Pancreas (tissue), 10 donors: ENCODE data around the gene KPNB1. TPM values are rescaled to one million over a fixed set of nuclear protein-coding genes. Genes with fewer than 3 reads are reported as not detected.

Source experiments
- ATAC-seq, 4 donors: fragments of 200-7000 bp; cut with Tn5 transposase; one replicate each; pipeline versions ENCODE4 v1.8.0 to v1.9.1; 2020; ENCODE audit warnings: mild to moderate bottlenecking in 4 of 4, moderate library complexity in 4 of 4
- DNase-seq, 6 donors: peaks; one replicate each; pipeline ENCODE4 v3.0.0-alpha.2; 2020
- FAIRE-seq: peaks from 2 replicates; lab custom pipeline; 2012; peaks lifted over from hg19 to GRCh38; lab: Jason Lieb, UNC
- H3K27ac ChIP-seq, 4 donors: fragments of 200-600 bp; sonication (generic); 1 replicate in 3 of 4; 2 replicates in 1 of 4; pipeline versions ENCODE4 v1.5.0 to v1.8.0; 2020
- H3K27me3 ChIP-seq, 4 donors: fragments of 200-600 bp; one replicate each; pipeline ENCODE4 v1.8.0; 2021
- H3K36me3 ChIP-seq, 3 donors: fragments of 200-600 bp; sonication (generic) in 1 of 3; one replicate each; pipeline versions ENCODE4 v1.5.0 to v1.8.0; 2020 to 2021
- H3K4me1 ChIP-seq, 3 donors: fragments of 200-600 bp; one replicate each; pipeline ENCODE4 v1.8.0; 2021
- H3K4me3 ChIP-seq, 4 donors: fragments of 200-600 bp; sonication (generic) in 2 of 4; one replicate each; pipeline versions ENCODE4 v1.5.0 to v1.8.0; 2020 to 2021
- H3K9me3 ChIP-seq, 4 donors: fragments of 200-600 bp; one replicate each; pipeline ENCODE4 v1.8.0; 2021
- CTCF ChIP-seq, 4 donors: fragments of 200-600 bp; sonication (generic) in 3 of 4; IDR thresholded peaks; one replicate each; pipeline versions ENCODE4 v1.5.0 to v1.8.0; 2021; ENCODE audit warnings: antibody characterized with exemption in 4 of 4
- WGBS, 2 donors: extraction: QIAGEN DNeasy Blood & Tissue Kit; methylation state at CpG; one replicate each; pipeline ENCODE4 v1.1.7; 2013; 5-methylcytosine and 5-hydroxymethylcytosine counted together
- intact Hi-C, 3 donors: fragments of 100-400 bp; cut with DNase I; formaldehyde crosslinking; loops; one replicate each; pipeline versions ENCODE4 v1.11.1 to v1.14.2; 2022
- polyA plus RNA-seq, 2 donors: library from polyadenylated mRNA; stranded (reverse); fragments of 200-250 nt; gene quantifications; one replicate each; pipeline ENCODE4 v1.2.3, GENCODE V29; 2013
- total RNA-seq, 6 donors: library from RNA; stranded (reverse); fragmentation: NEBNext Ultra II Directional in 4 of 6; extraction: Animal tissue kit (Norgen Biotek cat#: 25700) in 4 of 6; gene quantifications; one replicate each; pipeline versions ENCODE4 v1.2.1 to v1.2.4, GENCODE V29; 2021 to 2023
- donor health status: healthy with polysubstance abuse.
- donor health status: DM: no; HTN: no; CAD: no; lungs with moderate emphysema.
- donor health status: DM: no; HTN: no; CAD: no.
- donor health status: control.
- donor health status: control.
- donor health status: Bipolar disorder and iron deficiency.
- donor health status: DM: yes; HTN: yes; CAD: no.
- donor health status: DM: no; HTN: no; CAD: no.
- donor health status: DM: no; HTN: no; CAD: no.
- donor health status: DM: yes; HTN: yes; CAD: no.

KPNB1 gene
- total and polyA plus RNA-seq, 8 donors = 18.1 to 126 (median 115) TPM

GRCh38 chr17:47733674-47734410, 84.1 kb downstream of the KPNB1 start:
- Histone ChIP-seq H3K27ac (no peak overlapping the region), H3K36me3 (no peaks in the 10 kb centered on the region), H3K4me3 (peak overlapping the region in 3 of 4 donors; percentile 10 to 51 (median 27)), H3K9me3 (no peaks in the 10 kb centered on the region), H3K4me1 (no peaks in the 10 kb centered on the region), H3K27me3 (peaks cover 0 to 11% (median 3%) of the 10 kb centered on the region in 4 donors)
- FAIRE-seq (no peak), ATAC-seq (peak; percentile 25 to 51 (median 36)), DNase-seq (peak in 1 of 6 donors; percentile 51)
- no peak for TF ChIP-seq CTCF (IDR thresholded peaks at IDR 0.05)
- 9 to 11% methylated on average over 43 to 60 of the region's 60 CpGs for WGBS, 2 donors
- intact Hi-C loops = no loop called here

DNA sequence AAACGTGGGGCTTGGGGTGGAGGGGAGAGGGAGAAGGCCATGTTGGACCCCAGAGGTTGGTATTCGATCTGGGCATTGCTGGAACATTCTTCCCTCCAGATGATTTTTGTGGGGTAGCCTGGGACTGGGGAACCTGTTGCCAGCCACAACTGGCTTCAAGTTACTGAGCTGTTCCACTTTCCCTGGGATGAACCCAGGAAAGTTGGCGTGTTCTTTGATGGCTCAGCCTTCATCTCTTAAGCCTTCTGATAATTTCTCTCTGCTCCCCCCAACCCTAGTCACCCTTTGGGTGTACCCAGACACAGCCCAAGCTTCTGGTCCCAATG, 85.4 kb downstream of the KPNB1 start:
- Histone ChIP-seq H3K36me3 (no peaks in the 10 kb centered on the region), H3K4me1 (no peaks in the 10 kb centered on the region), H3K4me3 (no peak overlapping the region), H3K27me3 (peaks cover 0 to 11% (median 3%) of the 10 kb centered on the region in 4 donors), H3K9me3 (no peaks in the 10 kb centered on the region), H3K27ac (no peak overlapping the region)
- WGBS, 2 donors = 61 to 69% methylated on average over 3 of the region's 3 CpGs
- ATAC-seq (no peak), DNase-seq (no peak), FAIRE-seq (no peak)
- intact Hi-C loops = no loop called here
- no peak for TF ChIP-seq CTCF (IDR thresholded peaks at IDR 0.05)

Other genes starting within 250 kb of the KPNB1 start
- gene NPEPPS, start 118.8 kb upstream of the KPNB1 start, total RNA-seq = 10 to 100 TPM; 32.3 to 72.3 (median 49.7) TPM
- 10 to 100 TPM; 31.9 to 35.6 TPM for gene NPEPPS, start 118.8 kb upstream of the KPNB1 start, polyA plus RNA-seq
- 1 to 10 TPM; 4.7 to 7.0 (median 5.7) TPM for gene TBKBP1, start 44.2 kb downstream of the KPNB1 start, total RNA-seq
- gene TBKBP1, start 44.2 kb downstream of the KPNB1 start, polyA plus RNA-seq = 10 to 100 TPM; 11.1 to 21.2 TPM
- under 1 TPM in 5 of 6 donors, not detected in 1; 0.16 to 0.40 (median 0.19) TPM for gene TBX21, start 83.3 kb downstream of the KPNB1 start, total RNA-seq
- gene TBX21, start 83.3 kb downstream of the KPNB1 start, polyA plus RNA-seq = under 1 TPM in 1 of 2 donors, not detected in 1; 0.09 TPM
- 10 to 100 TPM in 3 of 6 donors, 1 to 10 TPM in 3; 8.4 to 20.2 (median 11.3) TPM for gene OSBPL7, start 171.9 kb downstream of the KPNB1 start, total RNA-seq
- gene OSBPL7, start 171.9 kb downstream of the KPNB1 start, polyA plus RNA-seq = 10 to 100 TPM; 23.3 to 34.7 TPM
- 10 to 100 TPM; 16.8 to 35.2 (median 25.1) TPM for gene MRPL10, start 181.6 kb downstream of the KPNB1 start, total RNA-seq
- 10 to 100 TPM; 18.3 to 23.2 TPM for gene MRPL10, start 181.6 kb downstream of the KPNB1 start, polyA plus RNA-seq
- under 1 TPM; 0.14 to 0.66 (median 0.38) TPM for gene LRRC46, start 181.8 kb downstream of the KPNB1 start, total RNA-seq
- gene LRRC46, start 181.8 kb downstream of the KPNB1 start, polyA plus RNA-seq = 1 to 10 TPM in 1 of 2 donors, under 1 TPM in 1; 0.73 to 1.8 TPM
- 10 to 100 TPM; 12.6 to 24.3 (median 19.0) TPM for gene SCRN2, start 191.4 kb downstream of the KPNB1 start, total RNA-seq
- gene SCRN2, start 191.4 kb downstream of the KPNB1 start, polyA plus RNA-seq = 10 to 100 TPM; 50.4 to 56.1 TPM
- gene SP6, start 201.2 kb downstream of the KPNB1 start, total RNA-seq = under 1 TPM; 0.12 to 0.56 (median 0.22) TPM
- under 1 TPM; 0.16 to 0.27 TPM for gene SP6, start 201.2 kb downstream of the KPNB1 start, polyA plus RNA-seq
- 1 to 10 TPM; 5.2 to 8.8 (median 6.9) TPM for gene SP2, start 246.3 kb downstream of the KPNB1 start, total RNA-seq
- 1 to 10 TPM; 5.5 to 8.5 TPM for gene SP2, start 246.3 kb downstream of the KPNB1 start, polyA plus RNA-seq